Measurements from ENCODE around the gene B3GNT3. TPM values are rescaled to one million over a fixed set of nuclear protein-coding genes. Genes with fewer than 3 reads are reported as not detected.
A peak's percentile ranks its signal among the peaks of the same experiment; 100 is the strongest.

Gene B3GNT3
- total and polyA plus RNA-seq, 9 of the 15 experiments (the other 6 are each of a cell fraction or from before 2014, with no cell fraction given): 0.06 to 0.11 (median 0.07) TPM; not detected in 6

DNA sequence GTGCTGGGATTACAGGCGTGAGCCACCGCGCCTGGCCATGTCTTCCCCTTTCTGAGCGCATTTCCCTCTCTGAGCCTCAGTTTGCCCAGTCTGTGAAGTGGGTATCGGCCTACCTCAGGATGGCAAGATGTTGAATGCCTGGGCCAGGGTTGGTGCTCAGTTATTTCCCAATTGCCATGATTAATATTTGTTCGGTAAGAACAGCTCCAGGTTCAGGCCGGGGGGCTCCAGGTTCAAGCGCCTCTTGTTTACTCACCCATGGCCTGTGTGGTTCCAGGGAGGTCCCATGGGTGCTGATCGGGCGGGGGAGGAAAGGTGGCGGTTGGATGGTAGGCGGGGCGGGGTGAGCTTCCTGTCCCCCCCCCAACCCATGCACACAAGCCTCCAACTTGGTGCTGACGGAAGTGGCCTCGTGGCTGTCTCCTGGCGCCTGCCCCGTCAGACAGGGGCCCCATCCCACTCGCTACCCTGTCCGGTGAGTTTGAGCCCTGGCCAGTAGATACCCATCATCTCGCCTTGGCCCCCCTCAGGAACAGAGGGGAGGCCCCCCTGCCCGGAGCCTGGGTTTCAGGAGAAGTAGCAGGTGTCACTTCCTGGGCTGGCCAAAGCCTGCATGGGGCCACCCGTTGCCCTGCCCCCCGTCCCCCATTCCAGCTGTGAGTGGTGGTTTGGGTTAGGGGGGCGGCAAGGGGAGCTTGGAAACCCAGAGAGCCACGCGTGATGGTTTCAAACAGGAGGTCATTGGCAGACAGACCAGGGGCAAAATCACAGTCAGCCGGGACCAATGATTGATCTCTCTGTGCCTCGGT lies 43.6 kb upstream of the B3GNT3 start, which contains the start of gene FCHO1 (continued):
- TF ChIP-seq, protein P1, sequence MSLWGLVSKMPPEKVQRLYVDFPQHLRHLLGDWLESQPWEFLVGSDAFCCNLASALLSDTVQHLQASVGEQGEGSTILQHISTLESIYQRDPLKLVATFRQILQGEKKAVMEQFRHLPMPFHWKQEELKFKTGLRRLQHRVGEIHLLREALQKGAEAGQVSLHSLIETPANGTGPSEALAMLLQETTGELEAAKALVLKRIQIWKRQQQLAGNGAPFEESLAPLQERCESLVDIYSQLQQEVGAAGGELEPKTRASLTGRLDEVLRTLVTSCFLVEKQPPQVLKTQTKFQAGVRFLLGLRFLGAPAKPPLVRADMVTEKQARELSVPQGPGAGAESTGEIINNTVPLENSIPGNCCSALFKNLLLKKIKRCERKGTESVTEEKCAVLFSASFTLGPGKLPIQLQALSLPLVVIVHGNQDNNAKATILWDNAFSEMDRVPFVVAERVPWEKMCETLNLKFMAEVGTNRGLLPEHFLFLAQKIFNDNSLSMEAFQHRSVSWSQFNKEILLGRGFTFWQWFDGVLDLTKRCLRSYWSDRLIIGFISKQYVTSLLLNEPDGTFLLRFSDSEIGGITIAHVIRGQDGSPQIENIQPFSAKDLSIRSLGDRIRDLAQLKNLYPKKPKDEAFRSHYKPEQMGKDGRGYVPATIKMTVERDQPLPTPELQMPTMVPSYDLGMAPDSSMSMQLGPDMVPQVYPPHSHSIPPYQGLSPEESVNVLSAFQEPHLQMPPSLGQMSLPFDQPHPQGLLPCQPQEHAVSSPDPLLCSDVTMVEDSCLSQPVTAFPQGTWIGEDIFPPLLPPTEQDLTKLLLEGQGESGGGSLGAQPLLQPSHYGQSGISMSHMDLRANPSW (CRISPR knock-in tag; IDR thresholded peaks at IDR 0.05): no peak
- TF ChIP-seq, protein P2, sequence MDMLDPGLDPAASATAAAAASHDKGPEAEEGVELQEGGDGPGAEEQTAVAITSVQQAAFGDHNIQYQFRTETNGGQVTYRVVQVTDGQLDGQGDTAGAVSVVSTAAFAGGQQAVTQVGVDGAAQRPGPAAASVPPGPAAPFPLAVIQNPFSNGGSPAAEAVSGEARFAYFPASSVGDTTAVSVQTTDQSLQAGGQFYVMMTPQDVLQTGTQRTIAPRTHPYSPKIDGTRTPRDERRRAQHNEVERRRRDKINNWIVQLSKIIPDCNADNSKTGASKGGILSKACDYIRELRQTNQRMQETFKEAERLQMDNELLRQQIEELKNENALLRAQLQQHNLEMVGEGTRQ (CRISPR knock-in tag; IDR thresholded peaks at IDR 0.05): no peak
- TF ChIP-seq KDM5B (IDR thresholded peaks at IDR 0.05; ENCODE audit: insufficient replicate concordance, low read depth, low read length) (peak; percentile 68), ESRRA (IDR thresholded peaks at IDR 0.05; ENCODE audit: borderline replicate concordance, low read depth) (peak; percentile 74), POLR2H (tag; IDR thresholded peaks at IDR 0.05; ENCODE audit: low read depth) (peak; percentile 58; the same call in 1 of the 2 replicates), HEY1 (CRISPR knock-in tag; IDR thresholded peaks at IDR 0.05; ENCODE audit: borderline replicate concordance) (no peak), ZFX (CRISPR knock-in tag; IDR thresholded peaks at IDR 0.05) (peak; percentile 47), SMARCA5 (IDR thresholded peaks at IDR 0.05) (peak; percentile 100), POLR2AphosphoS5 (IDR thresholded peaks at IDR 0.05; ENCODE audit: control insufficient read depth, insufficient read depth, low read depth, low read length) (peak; percentile 75), NFIC (IDR thresholded peaks at IDR 0.05) (peak; percentile 46; the same call in 1 of the 2 replicates), BACH1 (tag; IDR thresholded peaks at IDR 0.05) (no peak), NEUROD1 (IDR thresholded peaks at IDR 0.05; ENCODE audit: borderline replicate concordance, low read depth, low read length, partially characterized antibody) (peak; percentile 17), KDM4B (IDR thresholded peaks at IDR 0.05; ENCODE audit: borderline replicate concordance in 2 of 2, low read depth in 1 of 2) (peak in 1 of 2 experiments; percentile 72; a peak in 1 of 4 replicates)
- TF ChIP-seq, protein P3, sequence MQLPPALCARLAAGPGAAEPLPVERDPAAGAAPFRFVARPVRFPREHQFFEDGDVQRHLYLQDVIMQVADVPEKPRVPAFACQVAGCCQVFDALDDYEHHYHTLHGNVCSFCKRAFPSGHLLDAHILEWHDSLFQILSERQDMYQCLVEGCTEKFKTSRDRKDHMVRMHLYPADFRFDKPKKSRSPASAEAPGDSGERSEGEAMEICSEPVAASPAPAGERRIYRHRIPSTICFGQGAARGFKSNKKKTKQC (CRISPR knock-in tag; IDR thresholded peaks at IDR 0.05): no peak
- TF ChIP-seq, protein P4, sequence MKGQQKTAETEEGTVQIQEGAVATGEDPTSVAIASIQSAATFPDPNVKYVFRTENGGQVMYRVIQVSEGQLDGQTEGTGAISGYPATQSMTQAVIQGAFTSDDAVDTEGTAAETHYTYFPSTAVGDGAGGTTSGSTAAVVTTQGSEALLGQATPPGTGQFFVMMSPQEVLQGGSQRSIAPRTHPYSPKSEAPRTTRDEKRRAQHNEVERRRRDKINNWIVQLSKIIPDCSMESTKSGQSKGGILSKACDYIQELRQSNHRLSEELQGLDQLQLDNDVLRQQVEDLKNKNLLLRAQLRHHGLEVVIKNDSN (CRISPR knock-in tag; IDR thresholded peaks at IDR 0.05): no peak
- TF ChIP-seq, protein P5, sequence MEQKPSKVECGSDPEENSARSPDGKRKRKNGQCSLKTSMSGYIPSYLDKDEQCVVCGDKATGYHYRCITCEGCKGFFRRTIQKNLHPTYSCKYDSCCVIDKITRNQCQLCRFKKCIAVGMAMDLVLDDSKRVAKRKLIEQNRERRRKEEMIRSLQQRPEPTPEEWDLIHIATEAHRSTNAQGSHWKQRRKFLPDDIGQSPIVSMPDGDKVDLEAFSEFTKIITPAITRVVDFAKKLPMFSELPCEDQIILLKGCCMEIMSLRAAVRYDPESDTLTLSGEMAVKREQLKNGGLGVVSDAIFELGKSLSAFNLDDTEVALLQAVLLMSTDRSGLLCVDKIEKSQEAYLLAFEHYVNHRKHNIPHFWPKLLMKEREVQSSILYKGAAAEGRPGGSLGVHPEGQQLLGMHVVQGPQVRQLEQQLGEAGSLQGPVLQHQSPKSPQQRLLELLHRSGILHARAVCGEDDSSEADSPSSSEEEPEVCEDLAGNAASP (IDR thresholded peaks at IDR 0.05): no peak
- TF ChIP-seq, protein P6, sequence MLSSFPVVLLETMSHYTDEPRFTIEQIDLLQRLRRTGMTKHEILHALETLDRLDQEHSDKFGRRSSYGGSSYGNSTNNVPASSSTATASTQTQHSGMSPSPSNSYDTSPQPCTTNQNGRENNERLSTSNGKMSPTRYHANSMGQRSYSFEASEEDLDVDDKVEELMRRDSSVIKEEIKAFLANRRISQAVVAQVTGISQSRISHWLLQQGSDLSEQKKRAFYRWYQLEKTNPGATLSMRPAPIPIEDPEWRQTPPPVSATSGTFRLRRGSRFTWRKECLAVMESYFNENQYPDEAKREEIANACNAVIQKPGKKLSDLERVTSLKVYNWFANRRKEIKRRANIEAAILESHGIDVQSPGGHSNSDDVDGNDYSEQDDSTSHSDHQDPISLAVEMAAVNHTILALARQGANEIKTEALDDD (IDR thresholded peaks at IDR 0.05): no peak

Data from K562 (cell line).